A549 (cell line): ENCODE data around the gene ZSWIM7.

Experiments
- BHLHE40 ChIP-seq: IDR thresholded peaks from 2 replicates; pipeline ENCODE4 v1.6.1; 2012; ENCODE audit warnings: low read depth, low read length, inconsistent platforms
- FOSB ChIP-seq: fragments of 250-450 bp; sonication (Bioruptor Pico); IDR thresholded peaks from 2 replicates; pipeline ENCODE4 v1.5.0; 2020; ENCODE audit warnings: mild to moderate bottlenecking, moderate library complexity
- MYC ChIP-seq: IDR thresholded peaks from 2 replicates; pipeline ENCODE4 v1.6.1; 2012; ENCODE audit warnings: mild to moderate bottlenecking, inconsistent platforms, low read length, improper control_type of control experiment, borderline replicate concordance
- NR3C1 ChIP-seq: fragments of >200 bp; sonication (Bioruptor Twin); formaldehyde crosslinking; IDR thresholded peaks from 3 replicates; pipeline ENCODE4 v1.6.1; 2017
- POLR2A ChIP-seq: IDR thresholded peaks from 2 replicates; pipeline ENCODE4 v1.6.1; 2012; ENCODE audit warnings: mild to moderate bottlenecking, low read length
- RFX5 ChIP-seq: fragments of 450-650 bp; IDR thresholded peaks from 2 replicates; pipeline ENCODE4 v1.7.1; 2014; ENCODE audit warnings: antibody characterized with exemption, mild to moderate bottlenecking, moderate library complexity
- SREBF2 ChIP-seq: fragments of 450-650 bp; IDR thresholded peaks from 2 replicates; pipeline ENCODE4 v1.6.1; 2014; ENCODE audit warnings: mild to moderate bottlenecking, moderate library complexity
- ZFP36 ChIP-seq: fragments of 450-650 bp; IDR thresholded peaks from 2 replicates; pipeline ENCODE4 v1.6.1; 2014; ENCODE audit warnings: borderline replicate concordance; ENCODE audit not compliant: partially characterized antibody
- TF ChIP-seq, protein P1 (sequence below): fragments of >200 bp; sonication (Bioruptor Twin); formaldehyde crosslinking; IDR thresholded peaks from 3 replicates; pipeline ENCODE4 v1.5.1; 2016
- TF ChIP-seq, protein P2 (sequence below): IDR thresholded peaks from 2 replicates; pipeline ENCODE4 v1.6.1; 2012

DNA sequence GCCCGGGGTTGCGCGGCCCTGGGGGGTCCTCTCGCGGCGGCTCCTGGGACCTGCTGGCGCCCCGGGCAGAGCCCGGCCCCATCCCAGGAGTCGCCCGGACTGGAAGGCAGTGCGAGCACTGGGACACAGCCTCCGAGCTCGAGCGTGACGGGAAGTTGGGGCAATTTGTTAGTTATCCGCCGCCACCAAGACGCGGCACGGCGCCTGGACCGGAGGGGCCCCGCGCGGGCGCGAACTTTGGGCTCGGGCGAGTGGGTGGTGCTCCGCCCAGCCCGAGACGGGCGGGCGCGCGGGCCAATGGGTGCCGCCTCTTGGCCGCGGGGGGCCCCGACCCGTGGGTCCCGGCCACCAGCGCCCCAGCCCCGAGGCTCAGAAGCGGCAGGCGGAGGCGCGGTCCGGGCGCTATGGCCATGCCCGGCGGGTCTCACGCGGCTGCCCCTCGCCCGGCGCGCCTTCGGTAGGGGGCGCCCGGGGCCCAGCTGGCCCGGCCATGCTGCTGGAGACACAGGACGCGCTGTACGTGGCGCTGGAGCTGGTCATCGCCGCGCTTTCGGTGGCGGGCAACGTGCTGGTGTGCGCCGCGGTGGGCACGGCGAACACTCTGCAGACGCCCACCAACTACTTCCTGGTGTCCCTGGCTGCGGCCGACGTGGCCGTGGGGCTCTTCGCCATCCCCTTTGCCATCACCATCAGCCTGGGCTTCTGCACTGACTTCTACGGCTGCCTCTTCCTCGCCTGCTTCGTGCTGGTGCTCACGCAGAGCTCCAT is 54.6 kb downstream of the ZSWIM7 start, which contains the start of gene ADORA2B:
- TF ChIP-seq, protein P1, sequence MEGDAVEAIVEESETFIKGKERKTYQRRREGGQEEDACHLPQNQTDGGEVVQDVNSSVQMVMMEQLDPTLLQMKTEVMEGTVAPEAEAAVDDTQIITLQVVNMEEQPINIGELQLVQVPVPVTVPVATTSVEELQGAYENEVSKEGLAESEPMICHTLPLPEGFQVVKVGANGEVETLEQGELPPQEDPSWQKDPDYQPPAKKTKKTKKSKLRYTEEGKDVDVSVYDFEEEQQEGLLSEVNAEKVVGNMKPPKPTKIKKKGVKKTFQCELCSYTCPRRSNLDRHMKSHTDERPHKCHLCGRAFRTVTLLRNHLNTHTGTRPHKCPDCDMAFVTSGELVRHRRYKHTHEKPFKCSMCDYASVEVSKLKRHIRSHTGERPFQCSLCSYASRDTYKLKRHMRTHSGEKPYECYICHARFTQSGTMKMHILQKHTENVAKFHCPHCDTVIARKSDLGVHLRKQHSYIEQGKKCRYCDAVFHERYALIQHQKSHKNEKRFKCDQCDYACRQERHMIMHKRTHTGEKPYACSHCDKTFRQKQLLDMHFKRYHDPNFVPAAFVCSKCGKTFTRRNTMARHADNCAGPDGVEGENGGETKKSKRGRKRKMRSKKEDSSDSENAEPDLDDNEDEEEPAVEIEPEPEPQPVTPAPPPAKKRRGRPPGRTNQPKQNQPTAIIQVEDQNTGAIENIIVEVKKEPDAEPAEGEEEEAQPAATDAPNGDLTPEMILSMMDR = peak; percentile 71
- TF ChIP-seq MYC = peak; percentile 46; the same call in 1 of the 2 replicates
- TF ChIP-seq, protein P2, sequence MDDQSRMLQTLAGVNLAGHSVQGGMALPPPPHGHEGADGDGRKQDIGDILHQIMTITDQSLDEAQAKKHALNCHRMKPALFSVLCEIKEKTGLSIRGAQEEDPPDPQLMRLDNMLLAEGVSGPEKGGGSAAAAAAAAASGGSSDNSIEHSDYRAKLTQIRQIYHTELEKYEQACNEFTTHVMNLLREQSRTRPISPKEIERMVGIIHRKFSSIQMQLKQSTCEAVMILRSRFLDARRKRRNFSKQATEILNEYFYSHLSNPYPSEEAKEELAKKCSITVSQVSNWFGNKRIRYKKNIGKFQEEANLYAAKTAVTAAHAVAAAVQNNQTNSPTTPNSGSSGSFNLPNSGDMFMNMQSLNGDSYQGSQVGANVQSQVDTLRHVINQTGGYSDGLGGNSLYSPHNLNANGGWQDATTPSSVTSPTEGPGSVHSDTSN = peak; percentile 86
- TF ChIP-seq BHLHE40 = no peak
- TF ChIP-seq FOSB = no peak
- TF ChIP-seq ZFP36 = no peak
- TF ChIP-seq RFX5 = no peak
- TF ChIP-seq SREBF2 = no peak
- TF ChIP-seq POLR2A = peak; percentile 48
- TF ChIP-seq NR3C1 = no peak
